GM21619 (cell line): ENCODE measurements around the gene HACD2.

Experiments
- ATAC-seq: cut with Tn5 transposase; IDR thresholded peaks from one replicate; pipeline ENCODE4 v1.9.1; 2021; ENCODE audit not compliant: unreplicated experiment

HACD2 gene

GRCh38 chr3:123449102-123449996 is 135.5 kb downstream of the HACD2 start:
- no peak for ATAC-seq

GRCh38 chr3:123448536-123449101 is 136.2 kb downstream of the HACD2 start, which contains the start of gene ADCY5:
TSS of gene ADCY5 (minus strand) at chr3:123449090. CDS start at chr3:123448545, 545 bp downstream.
- ATAC-seq, result no peak

GRCh38 chr3:123447749-123448517 is 136.9 kb downstream of the HACD2 start:
- ATAC-seq, result no peak

- no peak for ATAC-seq
Measured at GRCh38 chr3:123447416-123447748, 137.5 kb downstream of the HACD2 start.

- ATAC-seq, result no peak
Measured at GRCh38 chr3:123446610-123447109, 138.2 kb downstream of the HACD2 start.

- no peak for ATAC-seq
Measured at GRCh38 chr3:123446210-123446609, 138.6 kb downstream of the HACD2 start.

- no peak for ATAC-seq
Measured at GRCh38 chr3:123445702-123446101, 139.2 kb downstream of the HACD2 start.

GRCh38 chr3:123444744-123445143 is 140.1 kb downstream of the HACD2 start:
- no peak for ATAC-seq

GRCh38 chr3:123444023-123444422 is 140.8 kb downstream of the HACD2 start:
- ATAC-seq, result no peak

- ATAC-seq, result no peak
Measured at GRCh38 chr3:123442908-123443307, 141.9 kb downstream of the HACD2 start.

- no peak for ATAC-seq
Measured at GRCh38 chr3:123442125-123442524, 142.7 kb downstream of the HACD2 start.
